Measurements from ENCODE around the gene CCDC146.
"Not testable (repeated sequence)": the region's sequence is repeated elsewhere in the genome, so short reads cannot be mapped to it uniquely, and the experiment has no call there.

The CCDC146 gene

GRCh38 chr7:77152232-77152631, 29.8 kb downstream of the CCDC146 start:
- not testable (repeated sequence) for DNase-seq

DNA sequence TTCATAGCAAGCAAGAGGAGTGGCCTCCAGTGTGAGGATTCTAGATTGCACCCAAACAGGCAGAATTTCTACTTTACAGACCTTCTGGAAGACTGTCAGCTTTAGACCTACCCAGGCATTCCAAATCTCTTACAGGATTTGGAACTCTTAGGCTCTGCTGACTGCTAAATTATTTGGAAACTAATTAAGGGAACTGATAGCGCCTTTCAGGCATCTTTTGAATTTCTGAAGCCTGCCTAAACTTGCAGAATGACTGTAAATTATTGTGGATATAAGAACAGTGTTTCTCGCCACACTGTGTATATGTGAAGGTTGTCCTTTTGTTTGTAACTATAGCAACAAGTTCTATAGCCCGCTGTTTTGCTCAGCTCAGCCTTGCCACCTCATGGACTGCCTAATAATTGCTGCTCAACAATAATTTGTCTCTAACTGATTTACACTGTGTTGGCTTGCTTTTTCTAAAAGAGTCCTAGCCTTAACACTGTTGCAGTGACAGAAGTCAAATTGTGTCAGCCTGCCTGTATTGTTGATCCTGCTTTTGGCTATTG, 32.6 kb downstream of the CCDC146 start:
- peak; percentile 12 for DNase-seq

- peak; percentile 6 for DNase-seq
Observed at GRCh38 chr7:77155601-77156377, 33.4 kb downstream of the CCDC146 start.

- DNase-seq: not testable (repeated sequence)
Observed at GRCh38 chr7:77157034-77157433, 34.6 kb downstream of the CCDC146 start.

GRCh38 chr7:77157446-77157845, 35.0 kb downstream of the CCDC146 start:
- peak; percentile 12 for DNase-seq

DNA sequence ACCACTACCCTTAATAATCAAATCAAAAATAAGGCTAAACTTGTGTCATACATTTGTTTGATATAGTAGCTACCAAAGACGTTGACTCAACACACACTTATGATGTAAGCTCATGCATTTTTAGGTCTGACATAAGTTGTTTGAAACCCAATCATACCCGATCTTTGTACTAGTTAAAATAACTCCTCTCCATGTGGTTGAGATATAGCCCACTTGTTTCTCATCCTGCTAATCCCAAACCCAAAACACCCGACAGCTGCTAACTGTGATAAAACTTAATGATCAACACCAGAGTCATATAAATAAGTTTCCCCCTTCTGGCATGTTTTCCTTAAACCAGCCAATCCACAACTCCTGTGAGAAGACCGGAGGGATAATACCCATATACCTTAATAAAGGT, 48.7 kb downstream of the CCDC146 start:
- DNase-seq: not testable (repeated sequence)

DNA sequence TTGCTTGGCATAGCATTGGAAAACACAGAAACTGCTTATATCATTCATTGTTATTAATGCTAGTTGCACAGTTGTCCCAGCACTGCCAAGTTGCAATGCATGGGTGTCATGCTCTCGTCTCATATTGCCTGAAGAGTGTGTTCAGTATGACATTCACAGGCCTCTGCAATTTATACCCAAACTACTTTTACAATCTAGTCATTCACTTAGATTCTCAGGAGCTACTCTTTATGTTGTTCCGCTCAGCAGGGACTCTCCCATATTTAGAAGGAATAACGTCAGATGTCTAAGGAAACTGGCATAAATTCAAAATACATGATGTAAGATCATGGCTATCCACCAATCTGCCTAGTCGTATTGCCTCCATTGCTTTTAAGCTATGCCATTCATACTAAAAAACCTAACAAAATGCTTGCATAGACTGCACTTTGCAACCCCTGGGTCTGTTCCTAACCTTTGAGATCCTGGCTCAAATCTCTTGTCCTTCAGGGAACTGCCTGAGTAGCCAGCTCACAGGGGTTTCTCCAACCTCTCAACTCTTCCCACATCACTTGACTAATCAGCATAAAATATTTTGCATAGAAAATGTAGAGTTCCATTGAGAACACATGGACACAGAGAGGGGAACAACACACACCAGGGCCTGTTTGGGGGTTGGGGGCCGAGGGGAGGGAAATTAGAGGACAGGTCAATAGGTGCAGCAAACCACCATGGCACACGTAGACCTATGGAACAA, 50.2 kb downstream of the CCDC146 start:
- DNase-seq: not testable (repeated sequence)

GRCh38 chr7:77174418-77174817, 52.0 kb downstream of the CCDC146 start:
- DNase-seq: not testable (repeated sequence)

DNA sequence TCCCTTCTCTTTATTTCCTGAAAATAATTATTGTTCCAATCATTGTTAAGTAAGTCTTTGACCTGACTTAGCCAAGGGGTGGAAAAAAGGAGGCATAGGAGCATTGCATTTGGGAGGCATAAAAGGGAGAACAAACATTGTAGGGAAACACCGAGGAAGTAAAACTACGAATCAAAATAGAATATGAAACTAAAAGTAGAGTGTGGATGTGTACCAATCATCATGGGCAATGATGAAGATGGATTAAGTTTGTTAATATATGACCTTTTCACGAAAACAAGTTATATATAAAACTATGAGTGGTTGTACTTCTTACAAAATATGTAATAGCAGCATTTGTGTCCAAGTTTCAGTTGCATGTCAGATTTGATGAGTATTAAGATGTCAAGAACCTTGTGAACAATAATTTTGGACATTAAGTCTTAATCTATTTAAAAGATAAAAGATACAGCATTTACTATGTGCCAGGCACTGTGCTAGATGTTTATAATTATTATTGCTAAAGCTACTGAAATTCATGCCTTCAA, 52.9 kb downstream of the CCDC146 start:
- DNase-seq: not testable (repeated sequence)

DNA sequence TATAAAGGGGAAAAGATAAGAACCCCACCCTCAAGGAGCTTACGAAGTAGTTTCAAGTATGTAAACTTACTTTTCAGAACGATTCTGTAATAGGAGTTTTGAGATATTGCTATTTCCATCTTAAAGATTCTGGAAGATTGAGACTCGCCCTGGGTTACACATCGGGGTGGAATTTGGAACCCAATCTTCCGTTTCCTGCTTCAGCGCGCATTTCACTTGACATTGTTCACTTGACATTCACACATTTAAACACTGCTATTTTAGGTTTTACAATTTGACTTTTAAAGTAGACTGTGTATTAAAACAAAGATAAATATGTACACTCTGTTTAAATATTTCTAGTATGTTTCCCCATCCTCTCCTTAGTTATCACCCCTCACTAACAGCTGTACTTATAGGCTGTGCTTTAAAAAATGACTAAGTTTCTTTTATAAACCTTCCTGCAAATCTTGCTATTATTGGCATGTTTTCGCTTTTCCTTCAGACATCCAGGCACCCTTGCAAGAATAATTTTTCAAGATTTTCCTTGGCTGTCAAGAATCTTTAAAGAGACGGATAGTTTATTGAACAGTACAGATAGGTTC, 55.0 kb downstream of the CCDC146 start:
- not testable (repeated sequence) for DNase-seq

DNA sequence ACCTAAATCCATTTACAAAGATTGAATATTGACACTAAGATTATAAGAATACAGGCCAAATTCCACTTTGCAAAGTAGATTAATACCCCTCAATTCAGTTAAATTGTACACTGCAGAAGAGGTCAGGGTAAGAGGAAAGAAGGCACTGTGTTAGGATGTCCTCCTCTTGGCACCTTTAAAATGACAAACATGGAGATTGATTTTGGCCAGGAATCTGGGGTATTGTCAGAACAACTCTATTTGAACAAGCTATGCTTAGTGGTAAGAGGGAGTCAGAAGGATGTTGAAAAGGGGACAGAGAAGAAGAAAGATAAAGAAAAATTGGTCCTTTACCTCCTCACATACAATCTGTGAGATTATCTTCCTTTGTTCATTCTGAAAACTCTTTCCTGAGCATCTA, 55.6 kb downstream of the CCDC146 start:
- not testable (repeated sequence) for DNase-seq

- DNase-seq: no peak
Observed at GRCh38 chr7:77181015-77181595, 58.7 kb downstream of the CCDC146 start.

GRCh38 chr7:77181734-77182133, 59.3 kb downstream of the CCDC146 start:
- no peak for DNase-seq

DNA sequence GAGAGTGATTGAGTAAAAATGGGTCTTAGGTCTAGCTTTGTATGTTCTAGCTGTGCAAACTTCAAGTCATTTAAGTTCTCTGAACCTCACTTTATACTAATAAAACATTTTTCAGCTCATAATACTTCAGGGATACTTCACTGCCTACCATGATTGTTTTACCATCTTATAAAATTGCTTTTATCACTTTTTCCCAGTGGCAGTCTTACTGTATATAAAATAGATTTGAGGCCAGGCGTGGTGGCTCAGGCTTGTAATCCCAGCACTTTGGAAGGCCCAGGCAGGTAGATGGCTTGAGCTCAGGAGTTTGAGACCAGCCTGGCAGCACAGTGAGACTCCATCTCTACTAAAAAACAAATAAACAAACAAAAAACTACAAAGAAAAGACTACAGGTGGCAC, 59.8 kb downstream of the CCDC146 start:
- no peak for DNase-seq

- DNase-seq: no peak
Observed at GRCh38 chr7:77184463-77184862, 62.0 kb downstream of the CCDC146 start.

DNA sequence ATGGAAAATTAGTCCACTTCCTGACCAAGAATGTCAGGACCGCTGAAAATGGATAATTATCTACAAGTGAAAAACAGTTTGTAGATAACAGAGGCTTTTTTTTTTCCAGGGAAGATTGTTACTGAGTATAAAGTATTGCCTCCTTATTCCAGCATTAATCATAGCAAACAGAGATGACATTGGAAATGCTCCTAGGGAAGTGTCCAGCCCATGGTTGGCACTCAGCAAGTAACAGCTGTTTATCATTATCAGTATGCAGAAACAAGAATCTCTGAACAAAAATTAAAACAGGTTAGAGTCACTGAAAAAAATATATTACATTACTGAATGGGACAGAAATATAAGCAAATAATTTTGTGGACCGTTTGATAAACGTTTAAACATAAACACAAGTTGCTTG, 62.6 kb downstream of the CCDC146 start:
- DNase-seq: no peak

DNA sequence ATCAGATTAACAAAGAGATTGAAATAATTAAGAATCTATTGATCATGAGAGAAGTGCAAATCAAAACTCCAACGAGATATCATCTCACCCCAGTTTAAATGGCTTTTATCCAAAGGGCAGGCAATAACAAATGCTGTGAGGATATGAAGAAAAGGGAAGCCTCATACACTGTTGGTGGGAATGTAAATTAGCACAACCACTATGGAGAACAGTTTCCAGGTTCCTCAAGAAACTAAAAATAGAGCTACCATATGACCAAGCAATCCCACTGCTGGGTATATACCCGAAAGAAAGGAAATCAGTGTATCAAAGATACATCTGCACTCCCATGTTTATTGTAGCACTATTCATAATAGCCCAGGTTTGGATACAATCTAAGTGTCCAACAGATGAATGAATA, 63.5 kb downstream of the CCDC146 start:
- DNase-seq: no peak

DNA sequence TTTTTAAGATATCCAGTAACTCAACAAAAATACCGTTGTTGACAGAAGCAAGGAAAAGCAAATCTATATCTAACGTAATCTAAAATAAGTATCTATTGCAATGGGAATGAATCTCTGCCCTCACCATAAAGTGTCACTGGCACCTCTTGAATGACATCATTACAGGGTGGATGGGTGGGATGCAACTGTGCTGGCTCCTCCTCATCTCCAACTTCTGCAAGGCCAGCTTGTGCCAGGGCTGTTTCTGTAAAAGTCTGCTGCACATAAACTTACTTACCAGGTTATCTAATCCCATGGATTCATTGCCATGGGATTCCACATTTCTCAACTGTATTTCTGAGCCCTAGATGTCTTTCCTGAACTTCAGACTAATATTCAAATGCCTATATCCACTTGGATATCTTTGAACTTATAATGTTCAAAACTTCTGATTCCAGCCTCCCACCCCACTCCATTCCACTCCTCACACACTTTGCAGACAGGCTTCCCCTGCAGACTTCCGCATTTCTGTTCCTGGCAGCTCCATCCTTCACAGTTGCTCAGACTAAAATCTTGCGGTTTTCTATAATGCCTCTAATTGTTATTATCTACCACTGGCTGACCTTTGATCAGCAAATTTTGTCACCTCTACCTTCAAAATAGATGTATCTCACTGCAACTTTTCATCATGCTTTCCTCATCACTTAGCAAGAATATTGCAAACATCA, 66.5 kb downstream of the CCDC146 start:
- DNase-seq: no peak

DNA sequence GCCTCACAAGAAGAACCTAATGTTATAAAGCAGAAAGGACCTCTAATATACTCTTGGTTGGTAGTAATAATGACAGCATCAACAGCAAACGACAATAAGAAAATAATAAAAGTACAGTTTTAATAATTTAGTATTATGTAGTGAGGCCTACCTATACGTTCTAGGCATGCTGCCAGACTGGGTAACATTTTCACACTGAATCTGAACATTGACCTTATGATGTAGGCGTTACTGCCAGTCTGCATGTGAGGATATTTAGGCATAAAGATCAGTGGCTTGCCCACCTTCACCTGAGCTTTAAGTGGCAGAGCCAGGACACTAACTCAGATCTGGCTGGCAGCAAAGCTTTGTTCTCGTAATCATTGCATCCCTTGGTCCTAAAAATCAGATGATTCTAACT, 74.7 kb downstream of the CCDC146 start:
- DNase-seq: no peak

DNA sequence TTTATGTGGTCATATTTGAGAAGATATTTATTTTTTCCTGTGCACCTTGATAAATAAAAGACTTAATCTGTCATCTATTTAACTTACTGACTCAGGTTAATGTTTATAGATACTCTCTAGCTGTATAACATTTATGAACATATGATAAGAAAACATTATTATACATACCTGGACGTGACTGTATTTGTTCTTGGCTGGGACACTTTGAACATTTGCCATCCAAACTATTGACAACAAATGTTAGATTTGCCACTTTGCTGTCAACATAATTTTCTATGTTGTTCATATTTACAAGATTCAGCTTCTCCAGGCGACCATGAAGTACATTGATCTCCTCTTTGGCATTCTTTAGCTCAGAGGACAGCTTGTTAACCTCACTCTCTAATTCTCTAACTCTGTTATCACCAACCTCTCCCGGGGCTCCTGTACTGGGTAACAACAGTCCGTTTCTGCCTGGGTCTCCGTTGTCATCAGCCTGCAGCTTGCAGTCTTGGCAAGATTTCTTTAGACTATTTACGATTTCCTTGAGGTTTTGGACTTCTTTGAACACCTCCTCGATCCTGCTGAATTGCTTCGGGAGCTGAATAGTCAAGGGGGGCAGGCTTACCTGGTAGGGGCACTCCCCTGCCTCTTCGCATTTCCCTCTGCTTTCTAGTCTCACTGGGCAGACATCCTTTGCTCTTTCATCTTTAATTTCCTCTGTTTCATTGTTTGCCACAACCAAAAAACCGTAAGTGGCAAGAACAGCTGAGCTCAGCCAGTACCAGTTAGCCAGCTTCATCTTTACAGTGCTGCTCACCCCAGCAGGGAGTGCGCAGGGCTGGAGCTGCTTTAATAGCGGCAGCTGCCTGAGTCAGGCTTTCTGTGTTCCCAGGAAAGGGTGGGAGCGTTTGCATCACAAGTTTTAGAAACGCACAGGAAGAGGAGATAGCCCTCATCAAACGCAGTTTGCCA, 76.9 kb downstream of the CCDC146 start, which contains the start of gene FGL2:
FGL2 (minus strand) TSS at position 807 of the 954 bp plus-strand sequence; CDS start at position 781, 26 bp downstream.
- peak; percentile 60 for DNase-seq

GRCh38 chr7:77200542-77200941, 78.1 kb downstream of the CCDC146 start:
- DNase-seq: no peak
